ENCODE measurements around the gene ADGRE2. TPM values are rescaled to one million over a fixed set of nuclear protein-coding genes. Genes with fewer than 3 reads are reported as not detected.

Gene ADGRE2
- total RNA-seq, 1 experiment from 2014 or later = 1.2 TPM

- H3K9me3 ChIP-seq (ENCODE audit: control insufficient read depth, low read depth, low read length) = no peaks in the 10 kb centered on the region
Observed at GRCh38 chr19:14818588-14818987, 40.2 kb upstream of the ADGRE2 start.

More at GRCh38 chr19:14818588-14818987, 40.2 kb upstream of the ADGRE2 start:
- TF ChIP-seq CTCF (conservative IDR thresholded peaks at IDR 0.05) = no peak
- Histone ChIP-seq H3T11ph (ENCODE audit: low read length) (no peak overlapping the region), H3K18ac (ENCODE audit: insufficient read length, low read depth, low read length) (no peak overlapping the region), H2BK120ac (ENCODE audit: low read depth, low read length, poor library complexity, severe bottlenecking) (no peak overlapping the region), H2BK20ac (ENCODE audit: low read depth, low read length, poor library complexity, severe bottlenecking) (no peak overlapping the region), H2AK5ac (ENCODE audit: insufficient read length, low read length) (no peak overlapping the region), H3K79me2 (ENCODE audit: insufficient read depth, low read length) (no peaks in the 10 kb centered on the region), H4K8ac (replicated peaks; ENCODE audit: insufficient read length, low read depth, low read length) (no peak overlapping the region), H4K20me1 (ENCODE audit: control insufficient read depth, insufficient read depth, insufficient read length) (no peaks in the 10 kb centered on the region), H3K9ac (ENCODE audit: extremely low read depth, insufficient read length, low read length) (no peak overlapping the region), H3K14ac (ENCODE audit: insufficient read depth, low read length) (no peak overlapping the region), H3K27ac (ENCODE audit: insufficient read length, low read depth, low read length) (no peak overlapping the region), H4K91ac (ENCODE audit: insufficient read length, low read depth, low read length) (no peak overlapping the region), H2BK15ac (ENCODE audit: low read depth, low read length) (no peak overlapping the region), H3K23ac (ENCODE audit: insufficient read length, low read depth, low read length) (no peak overlapping the region), H3K56ac (ENCODE audit: insufficient read length, low read depth, low read length) (no peak overlapping the region), H3K79me1 (ENCODE audit: insufficient read depth, low read depth, low read length, poor library complexity, severe bottlenecking) (no peaks in the 10 kb centered on the region), H2BK5ac (ENCODE audit: insufficient read length, low read length) (no peak overlapping the region), H4K5ac (ENCODE audit: insufficient read length, low read depth, low read length) (no peak overlapping the region), H2BK12ac (ENCODE audit: insufficient read length, low read depth, low read length) (no peak overlapping the region), H3K23me2 (ENCODE audit: insufficient read length, low read depth, low read length, poor library complexity, severe bottlenecking) (no peaks in the 10 kb centered on the region), H3K27me3 (ENCODE audit: insufficient read depth, low read length) (no peaks in the 10 kb centered on the region), H3K4me1 (ENCODE audit: insufficient read depth, low read length) (no peaks in the 10 kb centered on the region), H3K4me2 (ENCODE audit: insufficient read depth, insufficient read length, low read length) (no peak overlapping the region), H3K4ac (ENCODE audit: low read depth, low read length) (no peak overlapping the region), H2AFZ (ENCODE audit: low read length) (no peak overlapping the region)
- H3K4me3 Mint-ChIP-seq = no peak overlapping the region
- H3K27ac Mint-ChIP-seq = no peak overlapping the region
- no peak for DNase-seq
- WGBS (ENCODE audit: extremely low coverage, insufficient read length, low lambda C conversion rate) = 100% methylated on average over 1 of the region's 8 CpGs
- no peaks in the 10 kb centered on the region for H3K4me1 Mint-ChIP-seq
- no peaks in the 10 kb centered on the region; the same call in 1 of the 2 replicates for H3K27me3 Mint-ChIP-seq (ENCODE audit: low read depth)
- peaks cover 36 to 95% of the 10 kb centered on the region in 2 experiments for H3K9me3 Mint-ChIP-seq
- H3K36me3 Mint-ChIP-seq (ENCODE audit: insufficient read depth in 1 of 3, low read depth in 3 of 3) = peaks cover 0 to 24% (median 0%) of the 10 kb centered on the region in 3 experiments; a peak in 3 of 7 replicates
